KMS-11 (cell line): ENCODE results near the gene CBLL1.

Experiments used
- H2AFZ ChIP-seq: fragments of 200-600 bp; sonication (generic); 2 replicates; pipeline ENCODE4 v1.6.1; 2016; ENCODE audit warnings: antibody characterized with exemption, mixed run types, low read depth
- H3K27ac ChIP-seq: fragments of 200-600 bp; sonication (generic); 2 replicates; pipeline ENCODE4 v1.6.1; 2016; ENCODE audit warnings: mild to moderate bottlenecking, mixed run types
- H3K27me3 ChIP-seq: fragments of 200-600 bp; sonication (generic); 2 replicates; pipeline ENCODE4 v1.6.1; 2017; ENCODE audit warnings: mild to moderate bottlenecking, low read depth, mixed run types, moderate library complexity; ENCODE audit not compliant: insufficient read depth
- H3K36me3 ChIP-seq: fragments of 200-600 bp; sonication (generic); 2 replicates; pipeline ENCODE4 v1.6.1; 2017; ENCODE audit warnings: mild to moderate bottlenecking, mixed run types; ENCODE audit not compliant: insufficient read depth
- H3K4me1 ChIP-seq: fragments of 200-600 bp; sonication (generic); 2 replicates; pipeline ENCODE4 v1.6.1; 2016; ENCODE audit warnings: mild to moderate bottlenecking, low read depth, mixed run types; ENCODE audit not compliant: poor library complexity, severe bottlenecking
- H3K4me2 ChIP-seq: fragments of 200-600 bp; sonication (generic); 2 replicates; pipeline ENCODE4 v1.7.0; 2016; ENCODE audit warnings: mild to moderate bottlenecking, mixed run types
- H3K4me3 ChIP-seq: fragments of 200-600 bp; sonication (generic); IDR thresholded peaks from 2 replicates; pipeline ENCODE4 v1.6.1; 2017; ENCODE audit warnings: low read depth, low read length, mixed read lengths; ENCODE audit not compliant: insufficient read depth
- H3K79me2 ChIP-seq: fragments of 200-600 bp; sonication (generic); 2 replicates; pipeline ENCODE4 v1.6.1; 2016; ENCODE audit warnings: low read depth, mixed run types; ENCODE audit not compliant: insufficient read depth
- H3K9ac ChIP-seq: fragments of 200-600 bp; sonication (generic); 2 replicates; pipeline ENCODE4 v1.6.1; 2016; ENCODE audit warnings: mild to moderate bottlenecking, mixed run types
- H4K20me1 ChIP-seq: fragments of 200-600 bp; sonication (generic); 2 replicates; pipeline ENCODE4 v1.6.1; 2016; ENCODE audit warnings: mild to moderate bottlenecking, mixed run types; ENCODE audit not compliant: insufficient read depth
- CTCF ChIP-seq: fragments of 200-600 bp; sonication (generic); conservative IDR thresholded peaks from 2 replicates; pipeline ENCODE4 v1.6.1; 2017; ENCODE audit warnings: low read depth, mild to moderate bottlenecking, antibody characterized with exemption, low read length, moderate library complexity, mixed read lengths

CBLL1 gene

GRCh38 chr7:107779647-107780099, 35.7 kb downstream of the CBLL1 start:
- no peaks in the 10 kb centered on the region for H3K79me2 ChIP-seq
- no peaks in the 10 kb centered on the region for H3K36me3 ChIP-seq
- H3K27me3 ChIP-seq, result no peaks in the 10 kb centered on the region
- no peaks in the 10 kb centered on the region for H4K20me1 ChIP-seq
- H3K9ac ChIP-seq, result no peak overlapping the region
- H3K4me2 ChIP-seq, result no peak overlapping the region
- H3K4me1 ChIP-seq, result no peaks in the 10 kb centered on the region
- H3K4me3 ChIP-seq, result no peak overlapping the region
- H2AFZ ChIP-seq, result no peak overlapping the region
- no peak for TF ChIP-seq CTCF
- H3K27ac ChIP-seq, result no peak overlapping the region

DNA sequence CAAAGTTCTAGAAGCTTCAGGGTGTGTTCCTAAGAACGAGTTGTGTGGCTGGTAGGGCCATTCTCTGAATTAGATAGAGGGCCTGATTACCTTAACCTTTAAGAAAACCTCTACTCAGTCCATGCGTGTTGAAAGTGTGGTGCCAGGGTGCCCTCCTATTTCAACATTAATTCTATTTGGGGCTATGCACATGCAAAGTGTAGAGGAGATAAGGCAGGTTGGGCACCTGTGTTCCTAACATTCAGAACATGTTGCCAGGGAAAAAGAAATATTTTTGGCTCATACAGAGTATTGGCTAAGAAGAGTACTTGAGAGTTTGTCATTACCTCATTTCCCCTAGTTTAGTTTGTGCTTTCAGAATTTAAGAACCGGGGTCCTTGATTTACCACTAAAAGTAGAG, 38.4 kb downstream of the CBLL1 start:
- Histone ChIP-seq H3K4me1 (no peaks in the 10 kb centered on the region), H3K79me2 (no peaks in the 10 kb centered on the region), H3K27ac (no peak overlapping the region), H2AFZ (no peak overlapping the region), H3K4me2 (no peak overlapping the region), H3K27me3 (no peaks in the 10 kb centered on the region), H3K9ac (no peak overlapping the region), H3K4me3 (no peak overlapping the region), H4K20me1 (no peaks in the 10 kb centered on the region), H3K36me3 (no peaks in the 10 kb centered on the region)
- no peak for TF ChIP-seq CTCF

DNA sequence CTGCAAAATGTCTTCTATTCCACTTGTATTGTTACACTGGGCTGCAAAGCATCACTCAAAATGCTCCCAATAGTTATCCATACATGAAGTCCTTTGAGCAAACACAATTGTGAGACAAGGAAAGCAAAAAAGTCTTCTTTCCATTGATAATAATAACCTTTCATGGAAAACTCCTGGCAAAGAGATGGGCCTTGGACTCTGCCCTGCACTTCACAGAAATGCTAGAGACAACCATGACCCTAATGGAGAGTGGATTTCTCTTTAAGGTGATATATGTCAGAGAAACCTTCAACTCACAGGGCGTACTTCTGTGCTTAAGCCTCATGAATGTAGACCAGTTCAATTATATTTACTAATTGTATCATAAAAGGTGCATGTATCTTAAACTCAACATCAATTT, 39.7 kb downstream of the CBLL1 start:
- H4K20me1 ChIP-seq, result no peaks in the 10 kb centered on the region
- H3K4me2 ChIP-seq, result no peak overlapping the region
- H3K27ac ChIP-seq, result no peak overlapping the region
- H3K79me2 ChIP-seq, result no peaks in the 10 kb centered on the region
- no peak for TF ChIP-seq CTCF
- H3K36me3 ChIP-seq, result no peaks in the 10 kb centered on the region
- no peak overlapping the region for H3K9ac ChIP-seq
- no peaks in the 10 kb centered on the region for H3K4me1 ChIP-seq
- H3K27me3 ChIP-seq, result no peaks in the 10 kb centered on the region
- no peak overlapping the region for H3K4me3 ChIP-seq
- no peak overlapping the region for H2AFZ ChIP-seq

DNA sequence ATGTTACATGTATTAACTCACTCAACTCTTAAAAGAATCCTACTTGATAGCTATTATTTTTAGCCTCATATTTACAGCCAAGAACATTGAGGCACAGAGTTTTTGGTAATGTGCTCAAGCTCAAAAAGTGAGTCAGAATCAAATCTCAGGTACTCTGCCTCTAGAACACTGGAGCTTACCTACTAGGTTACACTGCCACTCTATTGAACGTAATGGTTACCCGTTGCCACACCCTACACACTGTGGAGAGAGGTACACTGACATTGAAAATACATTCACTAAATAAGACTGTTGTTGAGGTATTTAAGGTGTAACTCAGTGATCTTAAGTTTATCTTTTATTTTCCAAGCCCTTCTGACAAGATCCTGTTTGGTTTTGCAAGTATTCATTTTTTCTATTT, 41.2 kb downstream of the CBLL1 start:
- Histone ChIP-seq H2AFZ (no peak overlapping the region), H3K4me2 (no peak overlapping the region), H3K36me3 (no peaks in the 10 kb centered on the region), H3K79me2 (no peaks in the 10 kb centered on the region), H3K4me1 (no peaks in the 10 kb centered on the region), H3K27ac (no peak overlapping the region), H3K9ac (no peak overlapping the region), H3K4me3 (no peak overlapping the region), H3K27me3 (no peaks in the 10 kb centered on the region), H4K20me1 (no peaks in the 10 kb centered on the region)
- TF ChIP-seq CTCF, result no peak

GRCh38 chr7:107785926-107786325, 42.0 kb downstream of the CBLL1 start:
- no peaks in the 10 kb centered on the region for H3K4me1 ChIP-seq
- no peak overlapping the region for H3K27ac ChIP-seq
- no peaks in the 10 kb centered on the region for H3K79me2 ChIP-seq
- H3K36me3 ChIP-seq, result no peaks in the 10 kb centered on the region
- no peak overlapping the region for H3K4me3 ChIP-seq
- no peak overlapping the region for H3K9ac ChIP-seq
- no peak for TF ChIP-seq CTCF
- H3K27me3 ChIP-seq, result no peaks in the 10 kb centered on the region
- H4K20me1 ChIP-seq, result no peaks in the 10 kb centered on the region
- no peak overlapping the region for H3K4me2 ChIP-seq
- H2AFZ ChIP-seq, result no peak overlapping the region
